Lung (tissue), 12 donors: ENCODE measurements around the gene ORM2. TPM values are rescaled to one million over a fixed set of nuclear protein-coding genes. Genes with fewer than 3 reads are reported as not detected.
A peak's percentile ranks its signal among the peaks of the same experiment; 100 is the strongest.

Experiments
- ATAC-seq: fragments of 200-7000 bp; cut with Tn5 transposase; one replicate; pipeline ENCODE4 v1.9.1; 2020; ENCODE audit warnings: moderate number of reproducible peaks; ENCODE audit not compliant: insufficient read depth, low FRiP score
- DNase-seq, 3 donors: peaks; one replicate each; pipeline ENCODE4 v3.0.0-alpha.2; 2013 to 2017
- H3K27ac ChIP-seq, 2 donors: one replicate each; pipeline ENCODE4 v1.5.1; 2013; ENCODE audit warnings: mild to moderate bottlenecking in 2 of 2, moderate library complexity in 2 of 2, control low read depth in 1 of 2, inconsistent platforms in 1 of 2, low read depth in 1 of 2, low read length in 1 of 2
- H3K27me3 ChIP-seq, 3 donors: one replicate each; pipeline ENCODE4 v1.5.1; 2013; ENCODE audit warnings: low read length in 2 of 3; ENCODE audit not compliant: control insufficient read depth in 3 of 3, insufficient read depth in 3 of 3
- H3K36me3 ChIP-seq, 4 donors: one replicate each; pipeline ENCODE4 v1.5.1; 2013; ENCODE audit warnings: low read length in 4 of 4, mild to moderate bottlenecking in 1 of 4, moderate library complexity in 1 of 4; ENCODE audit not compliant: control insufficient read depth in 4 of 4, insufficient read depth in 4 of 4
- H3K4me1 ChIP-seq, 5 donors: one replicate each; pipeline ENCODE4 v1.5.1; 2013; ENCODE audit warnings: low read length in 5 of 5, mild to moderate bottlenecking in 2 of 5, moderate library complexity in 1 of 5; ENCODE audit not compliant: control insufficient read depth in 5 of 5, insufficient read depth in 5 of 5
- H3K4me3 ChIP-seq: one replicate; pipeline ENCODE4 v1.5.1; 2013; ENCODE audit warnings: mild to moderate bottlenecking, control low read depth, moderate library complexity
- H3K9ac ChIP-seq, 2 donors: one replicate each; pipeline ENCODE4 v1.5.1; 2013; ENCODE audit warnings: low read length in 2 of 2, control low read depth in 1 of 2; ENCODE audit not compliant: insufficient read depth in 1 of 2
- H3K9me3 ChIP-seq, 4 donors: one replicate each; pipeline ENCODE4 v1.5.1; 2013; ENCODE audit warnings: low read length in 3 of 4, mild to moderate bottlenecking in 1 of 4, moderate library complexity in 1 of 4; ENCODE audit not compliant: control insufficient read depth in 4 of 4, insufficient read depth in 3 of 4
- WGBS, 2 donors: extraction: QIAGEN DNeasy Blood & Tissue Kit; methylation state at CpG; one replicate each; pipeline ENCODE4 v1.1.7; 2013; 5-methylcytosine and 5-hydroxymethylcytosine counted together
- polyA plus RNA-seq, 2 donors: library from polyadenylated mRNA; stranded (reverse); fragments of 200-250 nt; gene quantifications; one replicate each; pipeline ENCODE4 v1.2.1, GENCODE V29; 2013
- total RNA-seq, 2 donors: library from RNA; depleted of rRNA in 1 of 2; stranded (reverse); fragments of >200 nt in 1 of 2; gene quantifications; one replicate each; pipeline ENCODE4 v1.2.1, GENCODE V29; 2014 to 2021
- TF ChIP-seq, protein P1 (sequence below): IDR thresholded peaks from 2 replicates; pipeline ENCODE4 v1.5.1; 2012; ENCODE audit warnings: mild to moderate bottlenecking; ENCODE audit errors: control extremely low read depth, extremely low read depth
- donor health status: control.
- donor health status: control.
- donor health status: Bipolar disorder and iron deficiency.
- donor health status: healthy.
- donor health status: DM: yes; HTN: yes; CAD: no.

ORM2 gene
- total and polyA plus RNA-seq, 4 donors: 0.77 to 215 (median 47.6) TPM

DNA sequence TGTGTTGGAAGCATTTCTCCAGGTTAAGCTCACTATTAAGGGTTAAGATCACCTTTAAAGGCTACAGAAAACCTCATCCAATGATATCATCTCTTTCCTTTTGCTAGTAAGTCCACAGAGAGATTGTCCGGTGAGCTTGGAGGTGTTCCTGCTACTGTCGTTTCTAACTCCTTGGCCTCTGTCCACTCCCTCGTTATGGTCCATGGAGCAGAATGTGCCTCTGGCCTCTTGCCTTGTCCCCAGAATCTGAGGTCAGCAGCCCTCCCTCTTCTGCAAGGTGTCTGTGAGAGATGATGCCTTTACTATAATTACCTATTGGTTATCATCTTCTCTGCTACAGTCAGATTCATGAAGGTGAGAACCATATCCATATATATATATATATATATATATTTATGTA is 15.0 kb downstream of the ORM2 start:
- DNase-seq: no peak
- Histone ChIP-seq H3K36me3 (peaks cover 0 to 78% (median 58%) of the 10 kb centered on the region in 4 donors), H3K27ac (no peak overlapping the region), H3K9me3 (no peaks in the 10 kb centered on the region), H3K27me3 (no peaks in the 10 kb centered on the region), H3K4me3 (no peak overlapping the region), H3K4me1 (peaks cover 0 to 5% (median 3%) of the 10 kb centered on the region in 5 donors), H3K9ac (no peak overlapping the region)
- 65 to 74% methylated on average over 3 of the region's 3 CpGs for WGBS, 2 donors
- ATAC-seq: no peak
- TF ChIP-seq, protein P1, sequence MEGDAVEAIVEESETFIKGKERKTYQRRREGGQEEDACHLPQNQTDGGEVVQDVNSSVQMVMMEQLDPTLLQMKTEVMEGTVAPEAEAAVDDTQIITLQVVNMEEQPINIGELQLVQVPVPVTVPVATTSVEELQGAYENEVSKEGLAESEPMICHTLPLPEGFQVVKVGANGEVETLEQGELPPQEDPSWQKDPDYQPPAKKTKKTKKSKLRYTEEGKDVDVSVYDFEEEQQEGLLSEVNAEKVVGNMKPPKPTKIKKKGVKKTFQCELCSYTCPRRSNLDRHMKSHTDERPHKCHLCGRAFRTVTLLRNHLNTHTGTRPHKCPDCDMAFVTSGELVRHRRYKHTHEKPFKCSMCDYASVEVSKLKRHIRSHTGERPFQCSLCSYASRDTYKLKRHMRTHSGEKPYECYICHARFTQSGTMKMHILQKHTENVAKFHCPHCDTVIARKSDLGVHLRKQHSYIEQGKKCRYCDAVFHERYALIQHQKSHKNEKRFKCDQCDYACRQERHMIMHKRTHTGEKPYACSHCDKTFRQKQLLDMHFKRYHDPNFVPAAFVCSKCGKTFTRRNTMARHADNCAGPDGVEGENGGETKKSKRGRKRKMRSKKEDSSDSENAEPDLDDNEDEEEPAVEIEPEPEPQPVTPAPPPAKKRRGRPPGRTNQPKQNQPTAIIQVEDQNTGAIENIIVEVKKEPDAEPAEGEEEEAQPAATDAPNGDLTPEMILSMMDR: no peak

DNA sequence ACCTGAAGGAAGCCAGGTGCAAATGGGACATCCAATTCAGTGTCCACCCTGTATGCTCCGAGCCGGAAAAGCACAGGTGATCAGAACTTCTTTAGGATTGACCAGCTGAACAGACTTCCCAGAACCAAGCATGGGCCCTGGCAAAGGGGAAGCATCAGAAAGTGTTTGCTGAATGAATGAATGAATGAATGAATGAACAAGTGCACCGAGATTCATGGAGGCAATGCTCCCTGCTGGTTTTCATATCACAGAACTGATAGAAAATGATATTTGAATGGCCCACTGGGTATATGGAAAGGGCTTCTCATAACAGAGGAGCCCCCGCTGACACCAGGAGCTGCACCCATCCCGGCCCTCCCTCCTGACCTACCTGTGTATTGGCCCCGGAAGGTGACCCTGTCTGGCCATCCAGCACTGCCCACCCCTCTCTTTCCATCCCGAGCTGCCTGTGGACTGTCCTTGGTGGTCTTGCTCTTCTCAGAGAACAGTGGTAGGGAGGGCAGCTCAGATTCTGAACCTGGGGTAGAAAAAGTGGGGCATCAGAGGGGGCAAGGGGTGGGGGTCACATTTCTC is 15.9 kb downstream of the ORM2 start:
- TF ChIP-seq, protein P1: no peak
- Histone ChIP-seq H3K9me3 (no peaks in the 10 kb centered on the region), H3K27me3 (no peaks in the 10 kb centered on the region), H3K4me1 (peaks cover 0 to 5% (median 4%) of the 10 kb centered on the region in 5 donors), H3K36me3 (peaks cover 0 to 79% (median 58%) of the 10 kb centered on the region in 4 donors), H3K4me3 (no peak overlapping the region), H3K9ac (no peak overlapping the region), H3K27ac (no peak overlapping the region)
- no peak for DNase-seq
- ATAC-seq: no peak
- WGBS, 2 donors: 89 to 94% methylated on average over 7 of the region's 7 CpGs

DNA sequence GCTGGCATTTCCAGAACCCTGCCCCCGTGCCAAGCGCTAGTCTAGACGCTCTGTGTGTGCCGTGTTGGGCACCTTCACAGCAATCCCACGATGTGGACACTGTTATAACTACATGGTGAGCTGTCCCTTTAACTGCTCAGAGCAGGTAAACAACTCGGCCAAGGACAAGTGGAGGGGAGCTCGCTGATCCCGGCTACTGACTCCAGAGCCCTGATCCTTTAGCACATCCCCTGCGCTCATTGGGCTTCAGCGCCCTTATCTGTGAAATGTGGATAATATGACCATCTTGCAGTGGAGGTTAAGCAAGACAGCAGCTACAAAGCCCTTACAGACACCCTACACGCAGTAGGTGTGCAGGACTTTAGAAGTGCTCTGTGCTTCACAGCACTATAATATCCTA is 16.5 kb downstream of the ORM2 start:
- H3K9ac ChIP-seq: no peak overlapping the region
- TF ChIP-seq, protein P1: no peak
- H3K27ac ChIP-seq: peak overlapping the region in 1 of 2 donors; percentile 34
- DNase-seq (no peak), ATAC-seq (no peak)
- no peaks in the 10 kb centered on the region for H3K27me3 ChIP-seq
- no peaks in the 10 kb centered on the region for H3K9me3 ChIP-seq
- peaks cover 0 to 5% (median 4%) of the 10 kb centered on the region in 5 donors for H3K4me1 ChIP-seq
- 91% methylated on average over 11 of the region's 11 CpGs for WGBS, 2 donors
- peaks cover 0 to 77% (median 57%) of the 10 kb centered on the region in 4 donors for H3K36me3 ChIP-seq
- H3K4me3 ChIP-seq: no peak overlapping the region

GRCh38 chr9:114347675-114348074 is 18.0 kb downstream of the ORM2 start:
- H3K27ac ChIP-seq: no peak overlapping the region
- TF ChIP-seq, protein P1: no peak
- H3K9me3 ChIP-seq: no peaks in the 10 kb centered on the region
- DNase-seq: no peak
- no peak for ATAC-seq
- peaks cover 0 to 6% (median 4%) of the 10 kb centered on the region in 5 donors for H3K4me1 ChIP-seq
- 92 to 96% methylated on average over 15 of the region's 15 CpGs for WGBS, 2 donors
- H3K36me3 ChIP-seq: peaks cover 0 to 69% (median 50%) of the 10 kb centered on the region in 4 donors
- H3K27me3 ChIP-seq: no peaks in the 10 kb centered on the region
- H3K4me3 ChIP-seq: no peak overlapping the region
- H3K9ac ChIP-seq: no peak overlapping the region
